Caco-2 (cell line): ENCODE results near the gene SPOCK1. TPM values are rescaled to one million over a fixed set of nuclear protein-coding genes. Genes with fewer than 3 reads are reported as not detected.

ENCODE experiments used
- BruUV-seq: library from RNA; stranded (reverse); fragments of 400-500 nt; replicated peaks from 2 replicates; lab custom pipeline; 2021; lab: Mats Ljungman, UMichigan
- CTCF ChIA-PET: fragments of 300-600 bp; sonication (Branson Sonifier 250); formaldehyde crosslinking; loops from one replicate; lab custom pipeline; 2022; ENCODE audit warnings: antibody characterized with exemption; lab: Charles Lee
- POLR2A ChIA-PET: fragments of 300-600 bp; sonication (Branson Sonifier 250); formaldehyde crosslinking; loops from one replicate; lab custom pipeline; 2022; ENCODE audit warnings: antibody characterized with exemption; lab: Charles Lee
- DNase-seq, 2 experiments: peaks; one replicate each; pipeline versions ENCODE4 v3.0.0 to v3.0.0-alpha.2; 2020 to 2022
- H3K27me3 ChIP-seq: replicated peaks from 2 replicates; pipeline ENCODE4 v1.6.0; 2011; ENCODE audit warnings: low read length; ENCODE audit not compliant: control insufficient read depth, insufficient read depth
- H3K36me3 ChIP-seq: 2 replicates; pipeline ENCODE4 v1.5.1; 2011; ENCODE audit warnings: low read length; ENCODE audit not compliant: control insufficient read depth, insufficient read depth
- H3K4me1 ChIP-seq: fragments of 250-450 bp; sonication (Bioruptor Pico); 2 replicates; pipeline ENCODE4 v1.5.1; 2020; ENCODE audit warnings: mild to moderate bottlenecking
- H3K4me3 ChIP-seq: 2 replicates; pipeline ENCODE4 v1.5.1; 2011; ENCODE audit warnings: low read depth, mild to moderate bottlenecking, control low read depth, low read length
- H3K9me3 ChIP-seq: fragments of 250-450 bp; sonication (Bioruptor Pico); 2 replicates; pipeline ENCODE4 v1.5.1; 2020; ENCODE audit warnings: mild to moderate bottlenecking, moderate library complexity
- H3K27ac Mint-ChIP-seq: one replicate; pipeline ENCODE4 v1.8.0; 2022; ENCODE audit warnings: mixed read lengths; ENCODE audit not compliant: unreplicated experiment
- H3K27me3 Mint-ChIP-seq: one replicate; pipeline ENCODE4 v1.8.0; 2022; ENCODE audit warnings: mixed read lengths; ENCODE audit not compliant: insufficient read depth, unreplicated experiment
- H3K36me3 Mint-ChIP-seq: one replicate; pipeline ENCODE4 v1.8.0; 2022; ENCODE audit warnings: mild to moderate bottlenecking, mixed read lengths; ENCODE audit not compliant: insufficient read depth, unreplicated experiment
- H3K4me1 Mint-ChIP-seq: one replicate; pipeline ENCODE4 v1.8.0; 2022; ENCODE audit warnings: low read depth, mixed read lengths; ENCODE audit not compliant: unreplicated experiment
- H3K4me3 Mint-ChIP-seq: one replicate; pipeline ENCODE4 v1.8.0; 2022; ENCODE audit warnings: mild to moderate bottlenecking, moderate library complexity, mixed read lengths; ENCODE audit not compliant: unreplicated experiment
- H3K9me3 Mint-ChIP-seq: one replicate; pipeline ENCODE4 v1.8.0; 2022; ENCODE audit warnings: mixed read lengths; ENCODE audit not compliant: unreplicated experiment
- CTCF ChIP-seq, 2 experiments: fragments of 200-600 bp in 1 of 2; IDR thresholded peaks; 1 replicate in 1 of 2; 2 replicates in 1 of 2; pipeline versions ENCODE4 v1.5.1 to v1.8.0; 2011 to 2022; ENCODE audit warnings: antibody characterized with exemption in 1 of 2, control low read depth in 1 of 2, inconsistent platforms in 1 of 2, low read depth in 1 of 2, low read length in 1 of 2, mild to moderate bottlenecking in 1 of 2, moderate library complexity in 1 of 2; ENCODE audit not compliant: insufficient read depth in 1 of 2, severe bottlenecking in 1 of 2, unreplicated experiment in 1 of 2
- intact Hi-C: fragments of 100-400 bp; cut with micrococcal nuclease; formaldehyde crosslinking; loops from one replicate; pipeline ENCODE4 v1.10.0; 2022; ENCODE audit not compliant: unreplicated experiment
- total RNA-seq: library from RNA; stranded (reverse); gene quantifications from 2 replicates; pipeline ENCODE4 v1.2.3, GENCODE V29; 2022

The SPOCK1 gene
- total RNA-seq, 1 experiment from 2014 or later = not detected

DNA sequence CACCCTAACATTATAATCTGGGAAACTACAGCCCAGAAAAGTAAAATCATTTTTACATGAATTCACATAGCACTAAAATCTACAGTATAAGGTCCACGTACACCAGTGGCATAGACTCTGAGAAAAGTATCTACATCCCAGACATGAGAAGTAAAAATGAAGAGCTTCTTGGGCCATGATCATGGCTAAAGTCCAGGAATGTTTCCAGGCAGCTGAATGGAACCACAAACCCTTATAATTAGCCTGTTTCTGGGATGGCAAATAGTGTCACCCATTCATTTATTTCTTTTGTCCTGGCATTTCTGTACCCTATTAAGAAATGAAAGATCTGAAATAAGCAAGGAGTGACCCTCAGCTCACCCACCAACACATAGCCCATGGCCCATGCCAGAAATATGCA is 217.9 kb downstream of the SPOCK1 start:
- no peak overlapping the region for H3K27ac Mint-ChIP-seq
- H3K4me1 Mint-ChIP-seq = no peaks in the 10 kb centered on the region
- peaks cover 6% of the 10 kb centered on the region for H3K27me3 Mint-ChIP-seq
- H3K36me3 Mint-ChIP-seq = no peaks in the 10 kb centered on the region
- ChIA-PET POLR2A (no interaction called here), CTCF (no interaction called here)
- Histone ChIP-seq H3K4me3 (no peak overlapping the region), H3K36me3 (no peaks in the 10 kb centered on the region), H3K9me3 (no peaks in the 10 kb centered on the region; the same call in 1 of the 2 replicates), H3K27me3 (no peaks in the 10 kb centered on the region; the same call in 1 of the 2 replicates), H3K4me1 (no peaks in the 10 kb centered on the region)
- no peak for TF ChIP-seq CTCF (IDR thresholded peaks at IDR 0.05; ENCODE audit: insufficient read depth in 1 of 2, low read depth in 1 of 2, low read length in 1 of 2, severe bottlenecking in 1 of 2, unreplicated experiment in 1 of 2)
- no peak overlapping the region for H3K4me3 Mint-ChIP-seq
- no TSS peak for BruUV-seq
- intact Hi-C loops = no loop called here
- H3K9me3 Mint-ChIP-seq = no peaks in the 10 kb centered on the region
- DNase-seq = no peak

DNA sequence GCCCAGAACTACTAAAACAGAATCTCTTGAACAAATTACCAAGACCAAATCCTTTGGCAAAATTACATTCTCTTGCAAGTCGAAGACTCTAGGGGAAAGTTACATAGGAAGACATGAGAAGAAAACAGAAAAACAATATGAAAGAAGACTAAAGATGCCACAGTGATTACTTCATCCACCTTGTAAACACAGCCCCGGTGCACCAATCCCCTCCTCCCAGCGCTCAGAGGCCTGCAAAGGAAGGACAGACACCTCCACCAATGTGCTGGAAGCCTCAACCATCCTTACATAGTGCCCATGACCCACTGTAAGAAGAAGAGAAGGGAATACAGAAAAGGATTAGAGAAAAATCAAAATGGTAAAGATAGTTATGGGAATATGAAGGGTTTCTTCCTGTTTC is 218.5 kb downstream of the SPOCK1 start:
- POLR2A ChIA-PET = no interaction called here
- Mint-ChIP-seq H3K36me3 (no peaks in the 10 kb centered on the region), H3K9me3 (no peaks in the 10 kb centered on the region), H3K27ac (no peak overlapping the region), H3K4me1 (no peaks in the 10 kb centered on the region), H3K4me3 (no peak overlapping the region), H3K27me3 (peaks cover 11% of the 10 kb centered on the region)
- Histone ChIP-seq H3K4me1 (no peaks in the 10 kb centered on the region), H3K36me3 (no peaks in the 10 kb centered on the region), H3K27me3 (no peaks in the 10 kb centered on the region; the same call in 1 of the 2 replicates), H3K4me3 (no peak overlapping the region), H3K9me3 (no peaks in the 10 kb centered on the region; the same call in 1 of the 2 replicates)
- no peak for DNase-seq
- TF ChIP-seq CTCF (IDR thresholded peaks at IDR 0.05; ENCODE audit: insufficient read depth in 1 of 2, low read depth in 1 of 2, low read length in 1 of 2, severe bottlenecking in 1 of 2, unreplicated experiment in 1 of 2) = no peak
- BruUV-seq = no TSS peak
- CTCF ChIA-PET = no interaction called here
- intact Hi-C loops = no loop called here

GRCh38 chr5:137279521-137280231 is 219.4 kb downstream of the SPOCK1 start:
- intact Hi-C loops = no loop called here
- Mint-ChIP-seq H3K9me3 (no peaks in the 10 kb centered on the region), H3K36me3 (no peaks in the 10 kb centered on the region), H3K4me1 (no peaks in the 10 kb centered on the region), H3K27ac (no peak overlapping the region), H3K27me3 (peaks cover 11% of the 10 kb centered on the region), H3K4me3 (no peak overlapping the region)
- Histone ChIP-seq H3K27me3 (no peaks in the 10 kb centered on the region; the same call in 1 of the 2 replicates), H3K9me3 (no peaks in the 10 kb centered on the region; the same call in 1 of the 2 replicates), H3K4me1 (no peaks in the 10 kb centered on the region), H3K4me3 (no peak overlapping the region), H3K36me3 (no peaks in the 10 kb centered on the region)
- DNase-seq = no peak
- no peak for TF ChIP-seq CTCF (IDR thresholded peaks at IDR 0.05; ENCODE audit: insufficient read depth in 1 of 2, low read depth in 1 of 2, low read length in 1 of 2, severe bottlenecking in 1 of 2, unreplicated experiment in 1 of 2)
- ChIA-PET CTCF (no interaction called here), POLR2A (no interaction called here)
- BruUV-seq = no TSS peak
